HT1080 (cell line): ENCODE data around the gene ARHGAP35. TPM values are rescaled to one million over a fixed set of nuclear protein-coding genes. Genes with fewer than 3 reads are reported as not detected.
"Not testable (repeated sequence)": the region's sequence is repeated elsewhere in the genome, so short reads cannot be mapped to it uniquely, and the experiment has no call there.

Experiments used
- DNase-seq: peaks from one replicate; pipeline ENCODE4 v3.0.0-alpha.2; 2015; ENCODE audit warnings: low read depth
- polyA plus RNA-seq, 2 experiments: library from polyadenylated mRNA; depleted of rRNA; stranded (reverse); fragments of >200 nt; gene quantifications; 2 replicates each; pipeline ENCODE4 v1.2.3, GENCODE V29; 2015
- total RNA-seq: library from RNA; depleted of rRNA; stranded (reverse); fragments of >200 nt; shearing (Covaris generic); gene quantifications from 2 replicates; pipeline ENCODE4 v1.2.3, GENCODE V29; 2014; rRNA removed

Gene ARHGAP35
- 18.8 and 23.3 TPM in 2 replicates for total RNA-seq
- polyA plus RNA-seq (2015; cell fraction: cytosol; rRNA removed) = 15.7 and 18.9 TPM in 2 replicates
- polyA plus RNA-seq (2015; cell fraction: nucleus; rRNA removed) = 22.6 and 23.7 TPM in 2 replicates

- no peak for DNase-seq
Measured at GRCh38 chr19:46860846-46861690, at the start of gene ARHGAP35. Gene ARHGAP35 (plus strand): TSS chr19:46860997. CDS start chr19:46918676, 57,679 bp downstream.

- no peak for DNase-seq
Measured at GRCh38 chr19:46812977-46813838, 47.6 kb upstream of the ARHGAP35 start.

GRCh38 chr19:46813839-46814358 lies 46.9 kb upstream of the ARHGAP35 start:
- DNase-seq = peak; percentile 23

- no peak for DNase-seq
Measured at GRCh38 chr19:46815833-46816627, 44.8 kb upstream of the ARHGAP35 start.

- peak; percentile 65 for DNase-seq
Measured at GRCh38 chr19:46818812-46819211, 42.0 kb upstream of the ARHGAP35 start.

GRCh38 chr19:46821512-46822409 lies 39.0 kb upstream of the ARHGAP35 start:
- no peak for DNase-seq

GRCh38 chr19:46822410-46822787 lies 38.4 kb upstream of the ARHGAP35 start:
- DNase-seq = not testable (repeated sequence)

GRCh38 chr19:46823049-46823448 lies 37.7 kb upstream of the ARHGAP35 start:
- DNase-seq = no peak

- DNase-seq = no peak
Measured at GRCh38 chr19:46824890-46825730, 35.7 kb upstream of the ARHGAP35 start.

- DNase-seq = no peak
Measured at GRCh38 chr19:46825731-46826055, 35.1 kb upstream of the ARHGAP35 start.

- no peak for DNase-seq
Measured at GRCh38 chr19:46828484-46828883, 32.3 kb upstream of the ARHGAP35 start.

- no peak for DNase-seq
Measured at GRCh38 chr19:46830864-46831263, 29.9 kb upstream of the ARHGAP35 start.

- no peak for DNase-seq
Measured at GRCh38 chr19:46834121-46834520, 26.7 kb upstream of the ARHGAP35 start.

- DNase-seq = no peak
Measured at GRCh38 chr19:46834984-46835383, 25.8 kb upstream of the ARHGAP35 start.

GRCh38 chr19:46838160-46838559 lies 22.6 kb upstream of the ARHGAP35 start:
- no peak for DNase-seq

GRCh38 chr19:46839752-46840497 lies 20.9 kb upstream of the ARHGAP35 start:
- no peak for DNase-seq

GRCh38 chr19:46840498-46840942 lies 20.3 kb upstream of the ARHGAP35 start:
- DNase-seq = peak; percentile 77

GRCh38 chr19:46841458-46842083 lies 19.2 kb upstream of the ARHGAP35 start:
- peak; percentile 74 for DNase-seq
